ENCODE measurements around the gene TSEN34.
"Not testable (repeated sequence)": the region's sequence is repeated elsewhere in the genome, so short reads cannot be mapped to it uniquely, and the experiment has no call there.

TSEN34 gene

GRCh38 chr19:54162241-54162805, 28.8 kb upstream of the TSEN34 start:
- no peak for DNase-seq

- DNase-seq = no peak
Observed at GRCh38 chr19:54162884-54163283, 28.2 kb upstream of the TSEN34 start.

GRCh38 chr19:54164369-54165068, 26.6 kb upstream of the TSEN34 start:
- DNase-seq = no peak

GRCh38 chr19:54165222-54165621, 25.9 kb upstream of the TSEN34 start:
- no peak for DNase-seq

GRCh38 chr19:54168174-54168917, 22.8 kb upstream of the TSEN34 start:
- DNase-seq = peak in 1 of 2 experiments; percentile 22

- no peak for DNase-seq
Observed at GRCh38 chr19:54169149-54169740, 21.9 kb upstream of the TSEN34 start.

- DNase-seq = not testable (repeated sequence)
Observed at GRCh38 chr19:54171736-54172431, 19.2 kb upstream of the TSEN34 start.

GRCh38 chr19:54172471-54173358, 18.4 kb upstream of the TSEN34 start, which contains the start of gene TMC4:
Gene TMC4, minus strand, starts transcription at chr19:54173160. Its CDS starts 43 bp downstream, at chr19:54173117.
- DNase-seq = no peak

GRCh38 chr19:54173359-54173699, 17.8 kb upstream of the TSEN34 start:
- no peak for DNase-seq

- no peak for DNase-seq
Observed at GRCh38 chr19:54173951-54174834, 16.9 kb upstream of the TSEN34 start.

- peak in 1 of 2 experiments; percentile 41 for DNase-seq
Observed at GRCh38 chr19:54178581-54179261, 12.4 kb upstream of the TSEN34 start.

- DNase-seq = no peak
Observed at GRCh38 chr19:54179262-54179852, 11.8 kb upstream of the TSEN34 start.

GRCh38 chr19:54179921-54180461, 11.1 kb upstream of the TSEN34 start:
- DNase-seq = no peak

GRCh38 chr19:54180691-54181091, 10.4 kb upstream of the TSEN34 start:
- no peak for DNase-seq

GRCh38 chr19:54181894-54182293, 9.2 kb upstream of the TSEN34 start:
- not testable (repeated sequence) for DNase-seq

GRCh38 chr19:54183431-54183830, 7.7 kb upstream of the TSEN34 start:
- DNase-seq = no peak

GRCh38 chr19:54186351-54186750, 4.8 kb upstream of the TSEN34 start:
- DNase-seq = no peak

- no peak for DNase-seq
Observed at GRCh38 chr19:54186934-54187381, 4.2 kb upstream of the TSEN34 start.

- no peak for DNase-seq
Observed at GRCh38 chr19:54188215-54188871, 2.8 kb upstream of the TSEN34 start.

Data from cerebellar nuclear complex (tissue), 1 donor.